ENCODE results near the gene OR10X1. TPM values are rescaled to one million over a fixed set of nuclear protein-coding genes. Genes with fewer than 3 reads are reported as not detected.

OR10X1 gene
- polyA plus RNA-seq, 1 of the 3 experiments (the other 2 are of a cell fraction), result not detected

- POLR2A ChIA-PET, result no interaction called here
- Histone ChIP-seq H3K27ac (ENCODE audit: low read depth in 2 of 2, low read length in 1 of 2) (no peak overlapping the region), H3K27me3 (ENCODE audit: insufficient read depth) (no peaks in the 10 kb centered on the region), H3K9ac (no peak overlapping the region), H3K36me3 (replicated peaks in 1 of 2; ENCODE audit: control insufficient read depth in 1 of 2, insufficient read depth in 2 of 2, low read length in 1 of 2) (no peaks in the 10 kb centered on the region), H3K9me3 (no peaks in the 10 kb centered on the region), H3K9me2 (no peaks in the 10 kb centered on the region; the same call in 1 of the 2 replicates), H3K4me3 (ENCODE audit: low read depth in 2 of 2, low read length in 1 of 2) (no peak overlapping the region), H2AFZ (ENCODE audit: low read depth) (no peak overlapping the region), H3K4me1 (ENCODE audit: control insufficient read depth in 1 of 2, insufficient read depth in 2 of 2, low read depth in 1 of 2, low read length in 1 of 2) (no peaks in the 10 kb centered on the region; a peak in 1 of 4 replicates), H4K20me1 (ENCODE audit: insufficient read depth) (no peaks in the 10 kb centered on the region), H3F3A (replicated peaks; ENCODE audit: insufficient read depth) (no peaks in the 10 kb centered on the region), H3K79me2 (ENCODE audit: insufficient read depth) (no peaks in the 10 kb centered on the region), H3K4me2 (no peak overlapping the region)
- no peak for TF ChIP-seq EZH2phosphoT487 (IDR thresholded peaks at IDR 0.05; ENCODE audit: borderline replicate concordance, low read depth)
- TF ChIP-seq JUND (IDR thresholded peaks at IDR 0.05), result no peak
- 5% methylated on average over 1 of the region's 1 CpG for WGBS (ENCODE audit: low lambda C conversion rate)
- no peak for DNase-seq
- CTCF ChIA-PET, result interaction anchor here (0.8 to 0.9 kb wide), 2 partner anchors 8 to 11 kb away, joined by 3 read pairs; no protein-coding TSS in a partner anchor
These were observed 27.4 kb downstream of the OR10X1 start for GRCh38 chr1:158552296-158552695.

- ChIA-PET CTCF (no interaction called here), POLR2A (no interaction called here)
- Histone ChIP-seq H3K36me3 (replicated peaks in 1 of 2; ENCODE audit: control insufficient read depth in 1 of 2, insufficient read depth in 2 of 2, low read length in 1 of 2) (no peaks in the 10 kb centered on the region), H3F3A (replicated peaks; ENCODE audit: insufficient read depth) (no peaks in the 10 kb centered on the region), H3K9me2 (no peaks in the 10 kb centered on the region), H3K4me1 (ENCODE audit: control insufficient read depth in 1 of 2, insufficient read depth in 2 of 2, low read depth in 1 of 2, low read length in 1 of 2) (no peaks in the 10 kb centered on the region), H3K27me3 (ENCODE audit: insufficient read depth) (no peaks in the 10 kb centered on the region), H3K27ac (ENCODE audit: low read depth in 2 of 2, low read length in 1 of 2) (no peak overlapping the region), H3K79me2 (ENCODE audit: insufficient read depth) (no peaks in the 10 kb centered on the region), H3K9me3 (no peaks in the 10 kb centered on the region), H4K20me1 (ENCODE audit: insufficient read depth) (no peaks in the 10 kb centered on the region), H2AFZ (ENCODE audit: low read depth) (no peak overlapping the region), H3K9ac (no peak overlapping the region), H3K4me2 (no peak overlapping the region), H3K4me3 (ENCODE audit: low read depth in 2 of 2, low read length in 1 of 2) (no peak overlapping the region)
- 3% methylated on average over 2 of the region's 2 CpGs for WGBS (ENCODE audit: low lambda C conversion rate)
- no peak for TF ChIP-seq CHD2 (IDR thresholded peaks at IDR 0.05; ENCODE audit: low read length, partially characterized antibody)
- TF ChIP-seq RFX5 (IDR thresholded peaks at IDR 0.05; ENCODE audit: low read length), result no peak
- no peak for TF ChIP-seq USF1 (IDR thresholded peaks at IDR 0.05; ENCODE audit: borderline replicate concordance, low read depth)
- no peak for DNase-seq
These were observed 32.2 kb downstream of the OR10X1 start for GRCh38 chr1:158547533-158547932.

- H3K4me2 ChIP-seq, result peak overlapping the region; percentile 47; the same call in 1 of the 2 replicates
- H4K20me1 ChIP-seq (ENCODE audit: insufficient read depth), result no peaks in the 10 kb centered on the region
- no peaks in the 10 kb centered on the region for H3K36me3 ChIP-seq (replicated peaks in 1 of 2; ENCODE audit: control insufficient read depth in 1 of 2, insufficient read depth in 2 of 2, low read length in 1 of 2)
- TF ChIP-seq TCF12 (IDR thresholded peaks at IDR 0.05) (no peak), EP300 (IDR thresholded peaks at IDR 0.05; ENCODE audit: borderline replicate concordance in 1 of 2, low read depth in 1 of 2, low read length in 1 of 2) (no peak), GATA2 (CRISPR knock-in tag; IDR thresholded peaks at IDR 0.05) (no peak), USF1 (IDR thresholded peaks at IDR 0.05; ENCODE audit: borderline replicate concordance, low read depth) (no peak), SIN3A (IDR thresholded peaks at IDR 0.05; ENCODE audit: borderline replicate concordance, low read depth, low read length) (no peak), REST (IDR thresholded peaks at IDR 0.05; ENCODE audit: low read depth, low read length) (no peak), JUND (IDR thresholded peaks at IDR 0.05) (no peak), PBX3 (IDR thresholded peaks at IDR 0.05) (no peak), MAX (IDR thresholded peaks at IDR 0.05; ENCODE audit: low read depth) (no peak)
- no peaks in the 10 kb centered on the region for H3K4me1 ChIP-seq (ENCODE audit: control insufficient read depth in 1 of 2, insufficient read depth in 2 of 2, low read depth in 1 of 2, low read length in 1 of 2)
- H2AFZ ChIP-seq (ENCODE audit: low read depth), result peak overlapping the region; percentile 33; the same call in 1 of the 2 replicates
- POLR2A ChIA-PET, result no interaction called here
- no peaks in the 10 kb centered on the region; the same call in 1 of the 2 replicates for H3K27me3 ChIP-seq (ENCODE audit: insufficient read depth)
- 15% methylated on average over 2 of the region's 2 CpGs for WGBS (ENCODE audit: low lambda C conversion rate)
- H3K27ac ChIP-seq (ENCODE audit: low read depth in 2 of 2, low read length in 1 of 2), result no peak overlapping the region
- H3K79me2 ChIP-seq (ENCODE audit: insufficient read depth), result no peaks in the 10 kb centered on the region
- H3F3A ChIP-seq (replicated peaks; ENCODE audit: insufficient read depth), result no peaks in the 10 kb centered on the region
- no peak overlapping the region for H3K9ac ChIP-seq
- peak overlapping the region; percentile 1 to 22; a peak in 1 of 4 replicates for H3K4me3 ChIP-seq (ENCODE audit: low read depth in 2 of 2, low read length in 1 of 2)
- H3K9me2 ChIP-seq, result no peaks in the 10 kb centered on the region
- CTCF ChIA-PET, result no interaction called here
- DNase-seq, result no peak
- no peaks in the 10 kb centered on the region for H3K9me3 ChIP-seq
These were observed 42.1 kb downstream of the OR10X1 start for GRCh38 chr1:158537609-158538008.

Data from SK-N-SH (cell line).